HEK293T (cell line): ENCODE measurements around the gene SYDE1.

ENCODE experiments used
- ARNT ChIP-seq: fragments of 450-650 bp; IDR thresholded peaks from 2 replicates; pipeline ENCODE4 v1.6.1; 2017; ENCODE audit warnings: mild to moderate bottlenecking
- CTBP1 ChIP-seq: fragments of 450-650 bp; IDR thresholded peaks from 2 replicates; pipeline ENCODE4 v1.6.1; 2016; ENCODE audit warnings: borderline replicate concordance
- ELF4 ChIP-seq: fragments of 450-650 bp; IDR thresholded peaks from 2 replicates; pipeline ENCODE4 v1.6.1; 2017; ENCODE audit warnings: antibody characterized with exemption
- FOXA1 ChIP-seq: fragments of 450-650 bp; IDR thresholded peaks from 2 replicates; pipeline ENCODE4 v1.6.1; 2016; ENCODE audit warnings: mild to moderate bottlenecking
- FOXM1 ChIP-seq: fragments of 450-650 bp; IDR thresholded peaks from 2 replicates; pipeline ENCODE4 v1.6.1; 2017; ENCODE audit warnings: mild to moderate bottlenecking, borderline replicate concordance
- HDGF ChIP-seq: fragments of 450-650 bp; IDR thresholded peaks from 2 replicates; pipeline ENCODE4 v1.6.1; 2017; ENCODE audit warnings: antibody characterized with exemption, borderline replicate concordance
- L3MBTL2 ChIP-seq: fragments of 450-650 bp; conservative IDR thresholded peaks from 2 replicates; pipeline ENCODE4 v1.6.1; 2016; ENCODE audit warnings: mild to moderate bottlenecking
- PKNOX1 ChIP-seq: fragments of 450-650 bp; IDR thresholded peaks from 2 replicates; pipeline ENCODE4 v1.6.1; 2016
- SP1 ChIP-seq: fragments of 450-650 bp; IDR thresholded peaks from 2 replicates; pipeline ENCODE4 v1.6.1; 2017
- SUZ12 ChIP-seq: fragments of 450-650 bp; IDR thresholded peaks from 2 replicates; pipeline ENCODE4 v1.6.1; 2016; ENCODE audit warnings: mild to moderate bottlenecking
- TARDBP ChIP-seq: fragments of 450-650 bp; IDR thresholded peaks from 2 replicates; pipeline ENCODE4 v1.6.1; 2016
- ZNF384 ChIP-seq: fragments of 450-650 bp; IDR thresholded peaks from 2 replicates; pipeline ENCODE4 v1.6.1; 2016

DNA sequence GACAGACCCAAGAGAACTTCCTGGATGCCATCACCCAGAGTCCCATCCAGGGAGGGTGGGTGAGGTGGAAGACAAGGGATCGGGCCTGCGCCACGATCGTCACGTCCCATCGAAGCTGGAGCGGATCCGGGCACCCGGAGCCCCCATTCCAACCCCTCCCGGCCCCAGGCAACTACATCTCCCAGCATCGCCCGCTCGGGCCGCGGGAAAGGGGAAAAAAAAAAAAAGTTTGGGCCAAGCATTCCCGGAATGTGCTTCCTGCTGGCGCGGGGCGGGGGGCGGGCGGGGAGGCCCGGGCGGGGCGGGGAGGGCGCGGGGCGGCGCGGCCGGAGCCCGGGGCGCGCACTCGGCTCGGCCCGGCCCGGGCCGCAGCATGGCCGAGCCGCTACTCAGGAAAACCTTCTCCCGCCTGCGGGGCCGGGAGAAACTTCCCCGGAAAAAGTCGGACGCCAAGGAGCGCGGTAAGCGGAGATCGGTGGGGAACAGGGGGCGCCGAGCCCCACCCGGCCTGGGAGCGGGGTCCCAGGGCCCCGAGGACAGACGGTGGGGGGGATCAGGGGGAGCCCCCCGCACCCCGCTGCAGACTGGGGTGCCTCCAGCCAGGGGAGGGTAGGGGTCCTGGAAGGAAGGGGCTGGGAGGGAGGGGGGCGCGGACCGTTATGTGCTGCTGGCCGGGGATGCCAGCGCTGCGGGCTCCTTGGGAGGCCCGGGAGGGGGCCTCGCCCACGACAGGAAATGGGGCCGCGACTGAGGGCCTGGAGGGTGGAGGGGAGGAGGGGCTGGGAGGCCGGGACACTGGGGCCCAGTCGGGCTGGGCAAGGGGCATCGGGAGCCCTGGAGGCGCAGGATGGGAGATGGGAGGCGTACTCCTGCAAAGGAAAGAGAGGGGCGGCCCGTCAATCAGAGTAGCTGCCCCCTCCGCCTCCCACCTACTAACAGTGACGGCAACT, at the start of gene SYDE1:
- TF ChIP-seq L3MBTL2: no peak; the same call in 1 of the 2 replicates
- no peak for TF ChIP-seq SP1
- TF ChIP-seq TARDBP: no peak
- no peak; the same call in 1 of the 2 replicates for TF ChIP-seq ELF4
- TF ChIP-seq FOXA1: no peak
- TF ChIP-seq ZNF384: peak; percentile 90
- no peak for TF ChIP-seq SUZ12
- TF ChIP-seq PKNOX1: peak; percentile 87
- TF ChIP-seq CTBP1: no peak
- no peak for TF ChIP-seq ARNT
- no peak for TF ChIP-seq HDGF
- no peak for TF ChIP-seq FOXM1
